Measurements from ENCODE around the gene AQP3.

DNA sequence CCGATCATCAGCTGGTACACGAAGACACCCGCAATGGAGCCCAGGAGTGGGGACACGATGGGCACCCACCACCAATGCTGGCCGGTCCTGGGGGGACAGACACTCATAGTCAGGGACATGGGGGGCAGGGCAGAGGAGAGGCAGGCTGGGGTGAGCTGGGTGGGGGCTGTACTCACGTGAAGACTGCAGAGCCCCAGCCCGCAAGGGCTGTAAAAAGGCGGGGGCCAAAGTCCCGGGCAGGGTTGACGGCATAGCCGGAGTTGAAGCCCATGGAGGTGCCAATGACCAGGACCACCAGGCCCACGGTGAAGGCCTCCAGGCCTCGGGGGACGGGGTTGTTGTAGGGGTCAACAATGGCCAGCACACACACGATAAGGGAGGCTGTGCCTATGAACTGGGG, 5.3 kb downstream of the AQP3 start:
- TF ChIP-seq, protein P1, sequence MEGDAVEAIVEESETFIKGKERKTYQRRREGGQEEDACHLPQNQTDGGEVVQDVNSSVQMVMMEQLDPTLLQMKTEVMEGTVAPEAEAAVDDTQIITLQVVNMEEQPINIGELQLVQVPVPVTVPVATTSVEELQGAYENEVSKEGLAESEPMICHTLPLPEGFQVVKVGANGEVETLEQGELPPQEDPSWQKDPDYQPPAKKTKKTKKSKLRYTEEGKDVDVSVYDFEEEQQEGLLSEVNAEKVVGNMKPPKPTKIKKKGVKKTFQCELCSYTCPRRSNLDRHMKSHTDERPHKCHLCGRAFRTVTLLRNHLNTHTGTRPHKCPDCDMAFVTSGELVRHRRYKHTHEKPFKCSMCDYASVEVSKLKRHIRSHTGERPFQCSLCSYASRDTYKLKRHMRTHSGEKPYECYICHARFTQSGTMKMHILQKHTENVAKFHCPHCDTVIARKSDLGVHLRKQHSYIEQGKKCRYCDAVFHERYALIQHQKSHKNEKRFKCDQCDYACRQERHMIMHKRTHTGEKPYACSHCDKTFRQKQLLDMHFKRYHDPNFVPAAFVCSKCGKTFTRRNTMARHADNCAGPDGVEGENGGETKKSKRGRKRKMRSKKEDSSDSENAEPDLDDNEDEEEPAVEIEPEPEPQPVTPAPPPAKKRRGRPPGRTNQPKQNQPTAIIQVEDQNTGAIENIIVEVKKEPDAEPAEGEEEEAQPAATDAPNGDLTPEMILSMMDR (IDR thresholded peaks at IDR 0.05): no peak
- TF ChIP-seq POLR2AphosphoS5 (IDR thresholded peaks at IDR 0.05) (no peak), POLR2A (IDR thresholded peaks at IDR 0.05) (no peak), EP300 (IDR thresholded peaks at IDR 0.05) (no peak)
